Measurements from ENCODE around the gene DHDH.
"Not testable (repeated sequence)": the region's sequence is repeated elsewhere in the genome, so short reads cannot be mapped to it uniquely, and the experiment has no call there.

The DHDH gene

GRCh38 chr19:48918071-48918470 lies 15.4 kb upstream of the DHDH start:
- DNase-seq = no peak

- no peak for DNase-seq
Observed at GRCh38 chr19:48918801-48919247, 14.7 kb upstream of the DHDH start.

- not testable (repeated sequence) for DNase-seq
Observed at GRCh38 chr19:48919271-48919670, 14.2 kb upstream of the DHDH start.

DNA sequence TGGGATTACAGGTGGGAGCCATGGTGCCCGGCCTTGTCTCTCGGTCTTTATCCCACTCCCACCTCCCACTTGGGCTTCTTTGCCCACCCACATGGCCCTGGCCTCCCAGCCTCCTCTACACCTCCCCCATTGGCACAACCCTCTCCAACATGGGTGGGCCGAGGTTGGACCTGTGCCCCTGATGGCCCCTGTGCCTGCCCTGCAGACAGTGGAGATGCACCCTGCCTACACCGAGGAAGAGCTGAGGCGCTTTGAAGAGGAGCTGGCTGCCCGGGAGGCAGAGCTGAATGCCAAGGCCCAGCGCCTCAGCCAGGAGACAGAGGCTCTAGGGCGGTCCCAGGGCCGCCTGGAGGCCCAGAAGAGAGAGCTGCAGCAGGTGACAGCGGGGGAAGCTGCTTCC lies 12.6 kb upstream of the DHDH start:
- no peak for DNase-seq

- DNase-seq = no peak
Observed at GRCh38 chr19:48921721-48922500, 11.6 kb upstream of the DHDH start.

- no peak for DNase-seq
Observed at GRCh38 chr19:48922548-48923490, 10.7 kb upstream of the DHDH start.

GRCh38 chr19:48925240-48925843 lies 8.2 kb upstream of the DHDH start:
- peak; percentile 9 for DNase-seq

- not testable (repeated sequence) for DNase-seq
Observed at GRCh38 chr19:48925890-48926289, 7.6 kb upstream of the DHDH start.

GRCh38 chr19:48926909-48927308 lies 6.6 kb upstream of the DHDH start:
- DNase-seq = peak; percentile 29

GRCh38 chr19:48927692-48928091 lies 5.8 kb upstream of the DHDH start:
- DNase-seq = not testable (repeated sequence)

DNA sequence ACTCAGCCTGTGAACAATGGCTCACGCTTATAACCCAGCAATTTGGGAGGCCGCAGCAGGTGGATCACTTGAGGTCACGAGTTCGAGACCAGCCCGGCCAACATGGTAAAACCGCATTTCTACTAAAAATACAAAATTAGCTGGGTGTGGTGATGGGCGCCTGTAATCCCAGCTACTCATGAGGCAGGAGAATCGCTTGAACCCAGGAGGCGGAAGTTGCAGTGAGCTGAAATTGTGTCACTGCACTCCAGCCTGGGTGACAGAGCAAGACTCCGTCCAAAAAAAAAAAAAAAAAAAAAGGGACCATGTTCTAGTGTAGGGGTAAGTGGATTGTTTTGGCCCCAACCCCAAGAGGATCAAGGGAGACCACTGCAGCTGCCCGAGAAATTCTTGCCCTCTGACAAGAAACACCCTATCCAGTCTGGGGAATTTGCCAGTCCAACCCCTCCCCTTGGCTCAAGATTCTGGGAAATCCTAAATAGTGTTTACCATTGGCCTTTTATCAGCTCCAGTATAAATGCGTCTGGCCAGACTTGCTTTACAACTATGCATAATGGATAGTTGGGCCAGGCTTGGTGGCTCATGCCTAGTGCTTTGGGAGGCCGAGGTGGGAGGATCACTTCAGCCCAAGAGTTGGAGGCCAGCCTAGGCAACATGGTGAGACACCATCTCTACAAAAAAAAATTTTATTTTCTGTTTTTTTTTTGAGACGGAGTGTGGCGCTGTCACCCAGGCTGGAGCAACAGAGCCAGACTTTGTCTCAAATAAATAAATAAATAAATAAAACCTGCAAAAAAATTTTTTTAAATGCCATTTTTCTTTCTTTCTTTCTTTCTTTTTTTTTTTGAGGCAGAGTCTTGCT lies 5.1 kb upstream of the DHDH start:
- DNase-seq = no peak

DNA sequence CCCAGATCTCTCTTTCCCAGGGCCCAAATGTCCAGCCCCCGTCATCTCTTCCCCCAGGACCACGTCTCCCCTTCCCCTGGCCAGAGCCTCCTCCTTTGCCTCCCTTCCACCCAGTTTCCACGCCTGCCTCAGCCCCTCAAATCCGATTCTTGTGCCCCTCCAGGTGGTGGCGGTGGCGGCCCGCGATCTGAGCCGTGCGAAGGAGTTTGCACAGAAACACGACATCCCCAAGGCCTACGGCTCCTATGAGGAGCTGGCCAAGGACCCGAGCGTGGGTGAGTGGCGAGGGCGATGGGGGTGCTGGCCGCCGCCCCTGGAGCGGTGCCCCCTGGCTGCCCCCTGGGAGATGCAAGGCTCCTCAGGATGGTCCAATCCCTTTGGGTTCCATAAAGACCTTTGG lies 1.3 kb downstream of the DHDH start:
- DNase-seq = no peak

DNA sequence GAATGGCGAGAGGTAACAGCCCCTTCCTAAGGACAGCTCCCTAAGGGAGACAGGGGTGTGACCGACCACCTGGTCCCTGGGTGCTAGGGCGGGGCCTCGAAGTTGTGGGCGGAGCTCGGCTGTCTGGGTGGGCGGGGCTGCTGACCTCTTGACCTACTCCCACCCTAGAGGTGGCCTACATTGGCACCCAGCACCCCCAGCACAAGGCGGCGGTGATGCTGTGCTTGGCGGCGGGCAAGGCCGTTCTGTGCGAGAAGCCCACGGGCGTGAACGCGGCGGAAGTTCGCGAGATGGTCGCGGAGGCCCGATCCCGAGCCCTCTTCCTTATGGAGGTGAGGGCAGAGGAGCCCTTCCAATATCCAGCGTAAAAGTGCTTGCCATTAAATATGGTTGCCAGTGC lies 2.4 kb downstream of the DHDH start:
- no peak for DNase-seq

- no peak for DNase-seq
Observed at GRCh38 chr19:48938256-48938655, 4.8 kb downstream of the DHDH start.

DNA sequence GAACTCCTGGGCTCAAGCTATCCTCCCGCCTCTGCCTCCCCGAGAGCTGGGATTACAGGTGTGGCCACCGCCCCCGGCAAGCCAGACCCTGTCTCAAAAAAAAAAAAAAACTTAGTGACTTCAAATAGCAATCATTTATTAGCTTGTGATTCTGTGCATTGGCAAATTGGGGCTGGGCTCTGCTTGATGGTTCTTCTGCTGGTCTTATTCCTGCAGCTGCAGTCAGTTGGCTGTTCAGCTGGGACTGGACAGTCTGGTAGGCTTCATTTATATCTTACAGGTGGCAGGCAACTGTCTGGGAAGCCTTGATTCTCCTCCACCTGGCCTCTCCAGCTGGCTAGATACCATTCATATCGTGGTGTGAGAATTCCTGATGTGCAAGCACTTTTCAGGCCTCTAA lies 7.4 kb downstream of the DHDH start:
- no peak for DNase-seq

- DNase-seq = no peak
Observed at GRCh38 chr19:48943081-48943480, 9.6 kb downstream of the DHDH start.

GRCh38 chr19:48945415-48945814 lies 11.9 kb downstream of the DHDH start:
- no peak for DNase-seq

DNA sequence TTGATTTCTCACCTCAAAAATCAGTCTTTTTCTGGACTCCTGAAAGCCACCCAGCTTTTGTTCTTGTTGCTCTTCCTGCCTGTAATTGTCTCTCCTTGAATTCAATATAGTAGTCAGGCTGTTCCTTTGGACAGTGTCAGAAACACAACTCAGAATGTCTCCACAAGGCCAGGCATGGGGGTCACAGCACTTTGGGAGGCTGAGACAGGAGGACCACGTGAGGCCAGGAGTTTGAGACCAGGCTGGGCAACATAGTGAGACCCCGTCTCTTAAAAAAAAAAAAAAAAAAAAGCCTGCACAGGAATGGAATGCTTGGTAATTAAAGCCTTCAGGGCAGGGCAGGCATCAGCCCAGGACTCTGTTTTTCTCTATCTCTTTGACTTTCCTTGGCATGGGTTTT lies 12.3 kb downstream of the DHDH start:
- no peak for DNase-seq

DNA sequence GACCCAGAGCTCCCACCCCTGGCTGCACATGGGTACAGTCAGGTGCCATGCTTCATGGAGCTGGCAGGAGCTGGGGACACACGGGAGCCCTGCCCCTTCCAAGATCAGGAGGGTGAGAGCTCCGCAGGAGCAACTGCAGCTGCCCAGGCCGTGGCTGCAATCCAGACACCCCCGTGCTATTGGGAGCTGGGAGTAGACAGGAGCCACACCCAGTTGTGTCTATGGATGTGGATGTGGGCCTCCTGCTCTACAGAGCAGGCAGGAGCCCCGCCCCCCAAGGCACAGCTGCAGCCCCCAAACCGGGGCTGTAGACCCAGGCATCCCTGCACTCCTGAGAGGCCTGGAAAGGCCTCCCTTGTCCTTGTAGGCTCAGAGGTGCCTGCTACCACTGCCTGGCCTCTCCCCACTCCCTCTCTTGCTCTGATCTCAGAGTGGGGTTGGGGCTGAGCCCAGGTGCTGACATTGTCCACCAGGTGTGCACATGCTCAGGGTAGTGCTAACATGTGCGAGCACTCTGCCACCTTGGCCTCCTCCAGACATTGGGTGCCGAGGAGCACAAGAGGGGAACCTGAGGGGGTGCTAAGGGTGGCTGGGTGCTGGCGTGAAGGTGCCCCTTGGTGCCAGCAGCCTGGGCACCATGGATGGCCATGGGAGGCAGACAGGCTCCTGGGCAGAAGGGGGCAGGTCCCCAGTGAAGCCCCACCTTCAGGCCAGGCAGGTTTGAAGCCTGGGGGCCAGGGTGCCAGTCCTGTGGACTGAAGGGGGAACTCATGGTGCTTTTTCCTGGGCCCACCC lies 13.2 kb downstream of the DHDH start:
- DNase-seq = no peak

GRCh38 chr19:48947258-48947542 lies 13.7 kb downstream of the DHDH start:
- DNase-seq = no peak

DNA sequence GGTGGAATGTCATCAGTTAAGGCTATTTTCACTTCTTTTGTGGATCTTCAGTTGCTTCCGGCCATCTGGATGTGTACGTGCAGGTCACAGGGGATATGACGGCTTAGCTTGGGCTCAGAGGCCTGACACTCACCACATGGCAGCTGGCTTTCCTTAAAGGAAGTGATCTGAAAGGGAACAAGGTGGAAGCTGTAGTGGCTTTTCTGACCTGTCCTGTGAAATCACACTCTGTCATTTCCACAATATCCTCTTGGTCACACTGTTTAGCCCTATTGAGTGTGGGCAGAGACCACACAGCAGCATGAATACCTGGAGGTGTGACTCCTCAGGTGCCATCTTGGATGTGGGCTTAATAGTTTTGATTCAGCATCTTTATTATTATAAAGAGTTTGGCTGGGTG lies 16.7 kb downstream of the DHDH start:
- no peak for DNase-seq
